ENCODE data around the gene BCAS3. TPM values are rescaled to one million over a fixed set of nuclear protein-coding genes. Genes with fewer than 3 reads are reported as not detected.
A peak's percentile ranks its signal among the peaks of the same experiment; 100 is the strongest.

BCAS3 gene
- total and polyA plus RNA-seq, 12 donors: 6.1 to 21.8 (median 17.2) TPM

DNA sequence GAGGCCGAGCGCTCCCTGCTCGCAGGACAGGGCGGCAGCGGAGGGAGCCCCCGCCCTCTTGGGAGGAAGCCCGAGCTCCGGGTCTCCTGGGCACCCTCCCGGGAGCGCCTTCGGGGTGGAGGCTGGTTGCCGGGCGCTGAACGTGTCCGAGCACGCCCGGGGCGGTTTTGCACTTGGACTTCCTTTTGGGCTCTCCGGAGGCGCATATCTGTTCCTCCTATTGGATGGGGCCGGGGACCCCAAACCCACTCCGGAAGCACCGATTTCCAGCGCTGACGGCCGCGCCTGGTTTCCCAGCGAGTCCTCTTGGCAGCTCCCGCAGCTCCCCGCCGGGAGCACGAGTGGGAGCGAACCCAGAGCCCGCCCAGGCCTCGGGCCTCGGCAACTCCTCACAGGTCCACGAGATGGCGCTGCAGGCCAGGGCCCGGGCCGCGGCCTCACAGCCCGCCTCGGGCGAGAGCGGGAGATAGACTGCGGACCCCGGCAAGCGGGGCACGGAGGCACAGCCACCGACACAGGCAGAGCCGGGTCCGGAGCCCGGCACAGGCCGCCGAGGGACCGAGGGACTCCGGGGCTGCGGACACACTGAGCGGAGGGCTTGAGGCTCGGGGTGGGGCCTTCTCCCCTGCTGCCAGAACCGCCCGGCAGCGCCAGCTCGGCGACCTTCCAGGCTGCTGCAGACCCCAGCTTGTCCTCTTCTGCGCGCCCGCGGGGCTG is 734.6 kb downstream of the BCAS3 start:
- peak; percentile 79 to 89 for DNase-seq
- ATAC-seq: peak; percentile 72 to 88 (median 76)
- H3K27me3 ChIP-seq: peaks cover 0 to 64% (median 24%) of the 10 kb centered on the region in 7 donors
- intact Hi-C loops (cut with DNase I): loop anchor here in 8 of 10 donors (2.0 to 10.0 kb wide), 9 partner anchors 138 to 698 kb away; partner anchors contain the start of gene MED13 (in 2 of the 8)
- no peaks in the 10 kb centered on the region for H3K9me3 ChIP-seq
- H3K36me3 ChIP-seq: peaks cover 0 to 3% (median 0%) of the 10 kb centered on the region in 9 donors
- 0 to 1% methylated on average over 66 to 69 of the region's 69 CpGs for WGBS, 2 donors
- H3K27ac ChIP-seq: peak overlapping the region; percentile 41 to 90 (median 84)
- TF ChIP-seq, protein P1, sequence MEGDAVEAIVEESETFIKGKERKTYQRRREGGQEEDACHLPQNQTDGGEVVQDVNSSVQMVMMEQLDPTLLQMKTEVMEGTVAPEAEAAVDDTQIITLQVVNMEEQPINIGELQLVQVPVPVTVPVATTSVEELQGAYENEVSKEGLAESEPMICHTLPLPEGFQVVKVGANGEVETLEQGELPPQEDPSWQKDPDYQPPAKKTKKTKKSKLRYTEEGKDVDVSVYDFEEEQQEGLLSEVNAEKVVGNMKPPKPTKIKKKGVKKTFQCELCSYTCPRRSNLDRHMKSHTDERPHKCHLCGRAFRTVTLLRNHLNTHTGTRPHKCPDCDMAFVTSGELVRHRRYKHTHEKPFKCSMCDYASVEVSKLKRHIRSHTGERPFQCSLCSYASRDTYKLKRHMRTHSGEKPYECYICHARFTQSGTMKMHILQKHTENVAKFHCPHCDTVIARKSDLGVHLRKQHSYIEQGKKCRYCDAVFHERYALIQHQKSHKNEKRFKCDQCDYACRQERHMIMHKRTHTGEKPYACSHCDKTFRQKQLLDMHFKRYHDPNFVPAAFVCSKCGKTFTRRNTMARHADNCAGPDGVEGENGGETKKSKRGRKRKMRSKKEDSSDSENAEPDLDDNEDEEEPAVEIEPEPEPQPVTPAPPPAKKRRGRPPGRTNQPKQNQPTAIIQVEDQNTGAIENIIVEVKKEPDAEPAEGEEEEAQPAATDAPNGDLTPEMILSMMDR (IDR thresholded peaks at IDR 0.05): peak; percentile 97 to 100 (median 99)
- H3K4me3 ChIP-seq: peak overlapping the region; percentile 2 to 81 (median 63)
- H3K4me1 ChIP-seq: peaks cover 8 to 82% (median 62%) of the 10 kb centered on the region in 9 donors

DNA sequence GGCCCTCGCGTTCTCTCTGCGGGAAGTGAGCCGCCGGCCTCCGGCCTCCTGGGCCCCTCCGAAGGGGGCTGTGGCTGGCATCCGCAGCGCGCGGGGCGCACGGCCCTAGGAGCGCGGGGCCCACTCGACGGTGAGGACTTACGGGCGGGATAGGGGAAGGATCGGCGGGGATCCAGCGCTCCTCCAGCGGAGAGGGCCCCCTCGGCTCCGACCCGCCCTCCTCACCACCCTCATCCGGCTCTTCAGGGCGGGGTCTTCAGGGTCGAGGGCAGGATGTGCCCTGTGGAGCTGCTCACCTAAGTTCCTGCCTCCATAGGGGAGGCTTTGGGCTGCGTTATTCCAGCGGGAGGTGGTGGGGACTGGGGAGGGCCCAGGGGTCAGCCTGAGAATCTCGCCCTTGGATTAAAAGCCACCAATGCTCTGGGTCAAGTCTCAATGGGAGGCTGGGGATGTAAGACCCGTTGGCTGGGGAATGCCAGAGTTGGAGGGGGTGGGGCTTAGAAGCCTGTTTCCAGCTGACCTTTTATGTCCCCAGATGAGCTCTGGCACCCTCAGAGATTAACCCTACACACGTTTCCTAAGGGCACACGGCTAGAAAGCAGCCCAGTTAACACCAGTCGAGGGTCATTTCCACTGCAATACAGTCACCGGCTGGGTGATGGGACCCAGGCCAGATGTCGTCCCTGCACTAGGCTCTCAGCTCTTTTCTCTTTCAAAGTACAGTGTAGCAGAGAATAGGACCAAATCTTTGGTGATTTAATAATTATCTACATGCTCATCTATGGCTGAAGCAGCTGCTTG is 735.4 kb downstream of the BCAS3 start:
- Histone ChIP-seq H3K4me3 (peak overlapping the region; percentile 2 to 81 (median 63)), H3K4me1 (peaks cover 8 to 79% (median 62%) of the 10 kb centered on the region in 9 donors), H3K27ac (peak overlapping the region; percentile 32 to 90 (median 84)), H3K36me3 (peaks cover 0 to 3% (median 0%) of the 10 kb centered on the region in 9 donors), H3K9me3 (no peaks in the 10 kb centered on the region), H3K27me3 (peaks cover 0 to 63% (median 20%) of the 10 kb centered on the region in 7 donors)
- DNase-seq: peak in 1 of 2 donors; percentile 23
- peak in 1 of 8 donors; percentile 5 for ATAC-seq
- 12 to 14% methylated on average over 38 of the region's 38 CpGs for WGBS, 2 donors
- intact Hi-C loops (cut with DNase I): loop anchor here in 8 of 10 donors (2.0 to 10.0 kb wide), 9 partner anchors 138 to 698 kb away; partner anchors contain the start of gene MED13 (in 2 of the 8)
- TF ChIP-seq, protein P1 (IDR thresholded peaks at IDR 0.05): no peak

DNA sequence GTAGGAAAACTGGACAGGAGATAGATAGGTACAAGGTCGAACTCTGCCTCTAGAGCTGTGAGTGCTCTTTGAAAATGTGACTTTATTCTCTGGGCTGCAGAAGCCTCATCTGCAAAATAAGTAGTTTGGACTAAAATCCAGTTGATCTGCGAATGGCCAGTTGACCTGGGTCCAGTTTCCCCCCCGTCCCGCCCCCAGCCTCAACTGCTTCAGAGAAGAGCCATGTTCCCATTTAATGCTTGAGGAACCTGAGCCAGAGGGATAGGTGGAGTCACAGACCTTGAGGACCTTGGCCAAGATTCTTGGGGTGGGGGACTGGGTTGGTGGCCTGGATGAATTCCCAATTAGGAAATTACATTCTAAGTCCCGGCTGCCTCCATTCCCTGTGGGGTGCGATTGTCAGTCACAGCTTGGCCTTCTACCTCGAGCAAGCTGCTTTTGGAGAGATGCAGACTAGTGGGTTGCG is 736.0 kb downstream of the BCAS3 start:
- ATAC-seq (no peak), DNase-seq (no peak)
- peaks cover 0 to 61% (median 14%) of the 10 kb centered on the region in 7 donors for H3K27me3 ChIP-seq
- no peaks in the 10 kb centered on the region for H3K9me3 ChIP-seq
- TF ChIP-seq, protein P1 (IDR thresholded peaks at IDR 0.05): no peak
- H3K4me3 ChIP-seq: peak overlapping the region in 6 of 10 donors; percentile 58 to 81 (median 72)
- 78 to 79% methylated on average over 8 of the region's 8 CpGs for WGBS, 2 donors
- intact Hi-C loops (cut with DNase I): loop anchor here in 8 of 10 donors (2.0 to 10.0 kb wide), 9 partner anchors 137 to 699 kb away; partner anchors contain the start of gene MED13 (in 2 of the 8)
- H3K4me1 ChIP-seq: peaks cover 8 to 76% (median 58%) of the 10 kb centered on the region in 9 donors
- peak overlapping the region in 5 of 10 donors; percentile 78 to 90 (median 82) for H3K27ac ChIP-seq
- no peaks in the 10 kb centered on the region for H3K36me3 ChIP-seq

Measured in heart right ventricle (tissue), 16 donors.